H9 (cell line): ENCODE data around the gene HPS4. TPM values are rescaled to one million over a fixed set of nuclear protein-coding genes. Genes with fewer than 3 reads are reported as not detected.

Experiments
- DNase-seq: peaks from one replicate; pipeline ENCODE4 v3.0.0-alpha.2; 2017
- H2AFZ ChIP-seq: one replicate; pipeline ENCODE4 v1.6.1; 2013; ENCODE audit warnings: mild to moderate bottlenecking, low read length, control low read depth, moderate library complexity
- H2AK5ac ChIP-seq: 2 replicates; pipeline ENCODE4 v1.6.1; 2013; ENCODE audit warnings: low read length, control low read depth, mixed read lengths; ENCODE audit not compliant: insufficient read length
- H2BK120ac ChIP-seq: one replicate; pipeline ENCODE4 v1.6.1; 2013; ENCODE audit warnings: low read depth, mild to moderate bottlenecking, low read length, control low read depth, inconsistent platforms; ENCODE audit not compliant: poor library complexity, severe bottlenecking
- H2BK12ac ChIP-seq: 2 replicates; pipeline ENCODE4 v1.6.1; 2013; ENCODE audit warnings: low read length, control low read depth, mixed read lengths, low read depth; ENCODE audit not compliant: insufficient read length
- H2BK15ac ChIP-seq: 2 replicates; pipeline ENCODE4 v1.6.1; 2013; ENCODE audit warnings: low read depth, low read length, control low read depth
- H2BK20ac ChIP-seq: one replicate; pipeline ENCODE4 v1.6.1; 2013; ENCODE audit warnings: low read depth, mild to moderate bottlenecking, low read length, control low read depth, inconsistent platforms; ENCODE audit not compliant: poor library complexity, severe bottlenecking
- H2BK5ac ChIP-seq: 2 replicates; pipeline ENCODE4 v1.6.1; 2013; ENCODE audit warnings: low read length, control low read depth, mixed read lengths; ENCODE audit not compliant: insufficient read length
- H3K14ac ChIP-seq: 2 replicates; pipeline ENCODE4 v1.6.1; 2013; ENCODE audit warnings: low read length, control low read depth; ENCODE audit not compliant: insufficient read depth
- H3K18ac ChIP-seq: 2 replicates; pipeline ENCODE4 v1.6.1; 2013; ENCODE audit warnings: low read depth, mild to moderate bottlenecking, mixed read lengths, low read length, control low read depth; ENCODE audit not compliant: insufficient read length
- H3K23ac ChIP-seq: 2 replicates; pipeline ENCODE4 v1.6.1; 2013; ENCODE audit warnings: low read length, control low read depth, mixed read lengths, low read depth; ENCODE audit not compliant: insufficient read length
- H3K23me2 ChIP-seq: 2 replicates; pipeline ENCODE4 v1.6.1; 2013; ENCODE audit warnings: low read depth, mild to moderate bottlenecking, mixed read lengths, low read length, control low read depth; ENCODE audit not compliant: insufficient read length, poor library complexity, severe bottlenecking
- H3K27ac ChIP-seq: 2 replicates; pipeline ENCODE4 v1.5.1; 2013; ENCODE audit warnings: low read length, control low read depth, mixed read lengths, low read depth; ENCODE audit not compliant: insufficient read length
- H3K27me3 ChIP-seq: 2 replicates; pipeline ENCODE4 v1.6.1; 2013; ENCODE audit warnings: low read length, control low read depth, inconsistent platforms; ENCODE audit not compliant: insufficient read depth
- H3K4ac ChIP-seq: 2 replicates; pipeline ENCODE4 v1.6.1; 2013; ENCODE audit warnings: low read depth, mild to moderate bottlenecking, control low read depth, inconsistent platforms, low read length, moderate library complexity
- H3K4me1 ChIP-seq: 2 replicates; pipeline ENCODE4 v1.6.1; 2013; ENCODE audit warnings: low read length, control low read depth, inconsistent platforms; ENCODE audit not compliant: insufficient read depth
- H3K4me2 ChIP-seq: 2 replicates; pipeline ENCODE4 v1.6.1; 2013; ENCODE audit warnings: low read length, control low read depth, mixed read lengths; ENCODE audit not compliant: insufficient read length, insufficient read depth
- H3K56ac ChIP-seq: 2 replicates; pipeline ENCODE4 v1.6.1; 2013; ENCODE audit warnings: low read depth, mild to moderate bottlenecking, mixed read lengths, low read length, control low read depth; ENCODE audit not compliant: insufficient read length
- H3K79me1 ChIP-seq: 2 replicates; pipeline ENCODE4 v1.6.1; 2013; ENCODE audit warnings: low read depth, mild to moderate bottlenecking, moderate library complexity, low read length, control low read depth, inconsistent platforms; ENCODE audit not compliant: insufficient read depth, poor library complexity, severe bottlenecking
- H3K79me2 ChIP-seq: 2 replicates; pipeline ENCODE4 v1.6.1; 2013; ENCODE audit warnings: low read length, control low read depth, inconsistent platforms; ENCODE audit not compliant: insufficient read depth
- H3K9ac ChIP-seq: 2 replicates; pipeline ENCODE4 v1.6.1; 2013; ENCODE audit warnings: low read length, control low read depth, mixed read lengths; ENCODE audit not compliant: insufficient read length; ENCODE audit errors: extremely low read depth
- H3K9me3 ChIP-seq: one replicate; pipeline ENCODE4 v1.6.1; 2013; ENCODE audit warnings: low read depth, low read length, inconsistent platforms; ENCODE audit not compliant: control insufficient read depth
- H3T11ph ChIP-seq: one replicate; pipeline ENCODE4 v1.6.1; 2013; ENCODE audit warnings: mild to moderate bottlenecking, low read length, control low read depth, inconsistent platforms
- H4K20me1 ChIP-seq: one replicate; pipeline ENCODE4 v1.6.1; 2013; ENCODE audit not compliant: control insufficient read depth, insufficient read length, insufficient read depth
- H4K5ac ChIP-seq: 2 replicates; pipeline ENCODE4 v1.6.1; 2013; ENCODE audit warnings: low read depth, mild to moderate bottlenecking, mixed read lengths, low read length, control low read depth; ENCODE audit not compliant: insufficient read length
- H4K8ac ChIP-seq: replicated peaks from 2 replicates; pipeline ENCODE4 v1.6.1; 2013; ENCODE audit warnings: low read length, control low read depth, mixed read lengths, low read depth; ENCODE audit not compliant: insufficient read length
- H4K91ac ChIP-seq: 2 replicates; pipeline ENCODE4 v1.6.1; 2013; ENCODE audit warnings: low read depth, mild to moderate bottlenecking, moderate library complexity, mixed read lengths, low read length, control low read depth; ENCODE audit not compliant: insufficient read length
- H3K27ac Mint-ChIP-seq, 3 experiments: 2 replicates in 2 of 3; 3 replicates in 1 of 3; pipeline ENCODE4 v1.8.0; 2020 to 2021; ENCODE audit warnings: mixed read lengths in 3 of 3, mild to moderate bottlenecking in 1 of 3, moderate library complexity in 1 of 3
- H3K27me3 Mint-ChIP-seq: 2 replicates; pipeline ENCODE4 v1.8.0; 2021; ENCODE audit warnings: low read depth, mild to moderate bottlenecking, moderate library complexity, mixed read lengths
- H3K36me3 Mint-ChIP-seq, 3 experiments: 2 replicates in 2 of 3; 3 replicates in 1 of 3; pipeline ENCODE4 v1.8.0; 2020 to 2021; ENCODE audit warnings: low read depth in 3 of 3, mixed read lengths in 3 of 3; ENCODE audit not compliant: insufficient read depth in 1 of 3
- H3K4me1 Mint-ChIP-seq, 2 experiments: 2 replicates each; pipeline ENCODE4 v1.8.0; 2020; ENCODE audit warnings: mixed read lengths in 2 of 2
- H3K4me3 Mint-ChIP-seq, 2 experiments: 2 replicates in 1 of 2; 3 replicates in 1 of 2; pipeline ENCODE4 v1.8.0; 2020 to 2021; ENCODE audit warnings: mild to moderate bottlenecking in 2 of 2, mixed read lengths in 2 of 2, moderate library complexity in 1 of 2
- H3K9me3 Mint-ChIP-seq, 2 experiments: 2 replicates in 1 of 2; 3 replicates in 1 of 2; pipeline ENCODE4 v1.8.0; 2020; ENCODE audit warnings: mild to moderate bottlenecking in 2 of 2, mixed read lengths in 2 of 2, moderate library complexity in 1 of 2
- CTCF ChIP-seq: fragments of 200-600 bp; sonication (generic); conservative IDR thresholded peaks from 3 replicates; pipeline ENCODE4 v1.8.0; 2021; ENCODE audit warnings: antibody characterized with exemption, mild to moderate bottlenecking
- WGBS: extraction: QIAGEN DNeasy Blood & Tissue Kit; methylation state at CpG from one replicate; pipeline ENCODE4 v1.1.7; 2013; ENCODE audit warnings: missing lambda C conversion rate, low lambda C conversion rate, mixed read lengths; ENCODE audit not compliant: insufficient read length; ENCODE audit errors: extremely low coverage; 5-methylcytosine and 5-hydroxymethylcytosine counted together
- total RNA-seq: library from RNA; stranded (reverse); gene quantifications from 2 replicates; pipeline ENCODE4 v1.2.1, GENCODE V29; 2021

HPS4 gene
- total RNA-seq, 1 experiment from 2014 or later = 26.2 TPM

GRCh38 chr22:26436903-26437515 lies 46.6 kb downstream of the HPS4 start:
- no peak overlapping the region for H3K18ac ChIP-seq
- no peak overlapping the region for H3K56ac ChIP-seq
- H2AK5ac ChIP-seq = no peak overlapping the region
- no peak overlapping the region for H4K5ac ChIP-seq
- H3K23ac ChIP-seq = no peak overlapping the region
- H3K9ac ChIP-seq = no peak overlapping the region
- H3K4me3 Mint-ChIP-seq = no peak overlapping the region
- H3K27me3 Mint-ChIP-seq = no peaks in the 10 kb centered on the region; the same call in 1 of the 2 replicates
- no peak overlapping the region for H3T11ph ChIP-seq
- no peaks in the 10 kb centered on the region for H3K79me1 ChIP-seq
- no peak overlapping the region for H2BK120ac ChIP-seq
- no peak overlapping the region for H2BK5ac ChIP-seq
- no peaks in the 10 kb centered on the region for H3K9me3 ChIP-seq
- peaks cover 3 to 19% (median 13%) of the 10 kb centered on the region in 3 experiments for H3K36me3 Mint-ChIP-seq
- no peaks in the 10 kb centered on the region for H3K4me1 ChIP-seq
- TF ChIP-seq CTCF = no peak
- H3K9me3 Mint-ChIP-seq = no peaks in the 10 kb centered on the region
- H2BK20ac ChIP-seq = no peak overlapping the region
- H3K4me2 ChIP-seq = no peak overlapping the region
- H3K23me2 ChIP-seq = no peaks in the 10 kb centered on the region
- H2BK15ac ChIP-seq = no peak overlapping the region
- peaks cover 4% of the 10 kb centered on the region in 2 experiments for H3K4me1 Mint-ChIP-seq
- no peak overlapping the region for H4K91ac ChIP-seq
- no peaks in the 10 kb centered on the region; the same call in 1 of the 2 replicates for H3K79me2 ChIP-seq
- H3K4ac ChIP-seq = no peak overlapping the region
- no peaks in the 10 kb centered on the region for H3K27me3 ChIP-seq
- no peak overlapping the region for H3K27ac Mint-ChIP-seq
- no peak for DNase-seq
- H3K14ac ChIP-seq = no peak overlapping the region
- no peak overlapping the region for H3K27ac ChIP-seq
- no peak overlapping the region for H2AFZ ChIP-seq
- no peak overlapping the region for H2BK12ac ChIP-seq
- no peak overlapping the region for H4K8ac ChIP-seq
- no CpG with 5 or more reads among the region's 11 CpGs for WGBS
- H4K20me1 ChIP-seq = no peaks in the 10 kb centered on the region
